Natural killer cell treated with Interleukin-12 subunit alpha and Interleukin-12 subunit beta and Interleukin-15 and Interleukin-18, amount 100 ng/mL, for 72 hours (primary cell): Measurements from ENCODE around the gene SEC23IP. TPM values are rescaled to one million over a fixed set of nuclear protein-coding genes. Genes with fewer than 3 reads are reported as not detected.

ENCODE experiments used
- ATAC-seq, 2 donors: fragments of 150-1000 bp; cut with Tn5 transposase in 1 of 2; sonication (Bioruptor Pico), chemical (Tn5 transposase) in 1 of 2; 2 replicates each; pipeline ENCODE4 v1.10.0; 2021
- DNase-seq: peaks from one replicate; pipeline ENCODE4 v3.0.0; 2022; ENCODE audit warnings: low spot score
- H3K27ac Mint-ChIP-seq, 2 donors: 1 replicate in 1 of 2; 2 replicates in 1 of 2; pipeline ENCODE4 v1.8.0; 2022; ENCODE audit warnings: mixed read lengths in 2 of 2, mild to moderate bottlenecking in 1 of 2, moderate library complexity in 1 of 2
- H3K27me3 Mint-ChIP-seq, 2 donors: 1 replicate in 1 of 2; 2 replicates in 1 of 2; pipeline ENCODE4 v1.8.0; 2022; ENCODE audit warnings: mixed read lengths in 2 of 2
- H3K36me3 Mint-ChIP-seq: one replicate; pipeline ENCODE4 v1.8.0; 2022; ENCODE audit warnings: mixed read lengths
- H3K4me1 Mint-ChIP-seq, 2 donors: 1 replicate in 1 of 2; 2 replicates in 1 of 2; pipeline ENCODE4 v1.8.0; 2022; ENCODE audit warnings: low read depth in 2 of 2, mixed read lengths in 2 of 2, mild to moderate bottlenecking in 1 of 2
- H3K4me3 Mint-ChIP-seq: one replicate; pipeline ENCODE4 v1.8.0; 2022; ENCODE audit warnings: mixed read lengths
- H3K9me3 Mint-ChIP-seq: 2 replicates; pipeline ENCODE4 v1.8.0; 2022; ENCODE audit warnings: mixed read lengths
- total RNA-seq, 2 donors: library from RNA; stranded (reverse); gene quantifications; one replicate each; pipeline ENCODE4 v1.2.3, GENCODE V29; 2022

SEC23IP gene
- total RNA-seq, 2 donors from 2014 or later, result 77.7 to 98.7 TPM

GRCh38 chr10:119931871-119932270 is 39.3 kb downstream of the SEC23IP start:
- Mint-ChIP-seq H3K4me1 (no peaks in the 10 kb centered on the region), H3K27me3 (no peaks in the 10 kb centered on the region), H3K9me3 (no peaks in the 10 kb centered on the region), H3K4me3 (no peak overlapping the region), H3K36me3 (peaks cover 36% of the 10 kb centered on the region), H3K27ac (no peak overlapping the region)
- DNase-seq (no peak), ATAC-seq (no peak)

DNA sequence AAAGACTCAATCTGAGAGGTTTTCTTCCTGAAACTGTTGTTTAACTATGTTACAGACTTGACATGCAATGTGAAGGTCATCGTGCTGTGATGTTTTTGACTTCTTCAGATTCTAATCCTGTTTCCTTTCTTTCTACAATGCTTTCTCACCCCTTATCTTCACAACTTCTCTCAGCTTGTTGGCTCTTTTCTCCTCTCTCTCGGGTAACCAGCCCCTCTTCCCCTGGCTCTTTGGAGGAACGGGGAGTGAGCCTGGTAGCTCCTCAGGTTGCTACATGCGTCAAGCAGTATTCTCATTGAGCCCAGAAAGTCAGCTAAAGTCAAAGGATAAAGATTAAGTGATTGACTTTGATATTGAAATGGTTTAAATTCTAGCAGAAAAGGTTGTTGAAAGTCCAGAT is 40.1 kb downstream of the SEC23IP start:
- DNase-seq (no peak), ATAC-seq (no peak)
- H3K27ac Mint-ChIP-seq, result no peak overlapping the region
- no peaks in the 10 kb centered on the region for H3K27me3 Mint-ChIP-seq
- H3K36me3 Mint-ChIP-seq, result peaks cover 30% of the 10 kb centered on the region
- no peaks in the 10 kb centered on the region for H3K9me3 Mint-ChIP-seq
- H3K4me3 Mint-ChIP-seq, result no peak overlapping the region
- no peaks in the 10 kb centered on the region for H3K4me1 Mint-ChIP-seq

DNA sequence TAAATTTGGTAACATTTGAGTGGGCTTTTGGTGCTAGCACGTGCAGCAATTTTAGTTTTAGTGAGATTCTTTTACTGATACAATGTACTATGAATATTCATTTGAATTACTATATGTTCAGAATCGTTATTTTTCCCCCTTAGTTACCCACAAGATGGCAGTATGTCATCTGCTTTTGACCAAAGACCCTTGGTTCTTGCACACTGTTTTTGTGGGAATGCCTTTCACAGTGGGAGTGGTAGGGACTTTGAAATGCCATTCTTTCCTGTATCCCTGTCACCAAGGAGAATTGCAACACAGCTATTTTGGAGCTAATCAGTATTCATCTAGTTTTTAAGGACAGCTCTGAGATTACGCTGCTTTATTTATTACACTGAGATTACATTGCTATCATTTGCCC is 40.6 kb downstream of the SEC23IP start:
- DNase-seq (no peak), ATAC-seq (no peak)
- Mint-ChIP-seq H3K27ac (no peak overlapping the region), H3K27me3 (no peaks in the 10 kb centered on the region), H3K36me3 (peaks cover 29% of the 10 kb centered on the region), H3K9me3 (no peaks in the 10 kb centered on the region), H3K4me3 (no peak overlapping the region), H3K4me1 (peaks cover 0 to 2% of the 10 kb centered on the region in 2 donors)

DNA sequence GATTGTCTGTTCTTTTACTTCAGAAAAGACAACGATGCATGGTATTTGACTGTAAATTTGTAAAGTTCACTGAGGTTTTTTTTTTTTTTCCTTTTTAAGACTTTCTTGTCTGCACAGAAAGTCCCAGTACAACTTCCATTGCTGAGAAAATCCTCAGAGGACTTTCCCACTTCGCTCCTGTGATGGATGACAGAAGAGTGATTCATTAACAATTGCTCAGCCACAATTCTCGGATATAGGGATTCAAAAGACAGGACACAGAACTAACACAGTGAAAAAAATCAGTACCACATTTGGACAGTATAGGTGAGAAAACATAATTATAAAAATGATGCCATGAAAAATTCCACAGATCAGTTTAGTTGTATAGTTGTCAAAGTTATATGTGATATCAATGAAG is 48.0 kb downstream of the SEC23IP start:
- Mint-ChIP-seq H3K27ac (no peak overlapping the region), H3K36me3 (peaks cover 19% of the 10 kb centered on the region), H3K9me3 (no peaks in the 10 kb centered on the region), H3K4me1 (peaks cover 0 to 8% of the 10 kb centered on the region in 2 donors), H3K27me3 (no peaks in the 10 kb centered on the region), H3K4me3 (no peak overlapping the region)
- DNase-seq, result no peak
- no peak for ATAC-seq

DNA sequence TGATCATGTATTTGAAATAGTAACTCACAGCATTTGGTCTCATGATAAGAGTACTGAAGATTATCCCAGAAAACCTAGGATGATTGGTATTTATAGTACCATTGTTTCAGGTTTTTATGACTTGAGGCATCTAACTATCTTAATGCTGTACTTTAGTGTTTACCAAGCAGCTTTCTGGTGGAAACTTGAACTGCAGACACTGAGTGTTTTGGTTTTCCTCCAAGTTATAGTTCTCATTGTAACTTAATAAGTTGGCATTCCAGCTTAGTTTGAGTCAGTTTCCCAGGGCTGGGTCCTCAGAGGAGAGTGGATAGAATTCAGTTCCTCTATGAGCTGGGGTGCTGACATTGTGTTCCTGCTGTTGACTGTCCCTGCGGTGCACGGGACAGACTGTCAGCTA is 50.4 kb downstream of the SEC23IP start:
- no peak overlapping the region for H3K4me3 Mint-ChIP-seq
- peaks cover 0 to 12% of the 10 kb centered on the region in 2 donors for H3K4me1 Mint-ChIP-seq
- no peaks in the 10 kb centered on the region for H3K27me3 Mint-ChIP-seq
- H3K27ac Mint-ChIP-seq, result no peak overlapping the region
- no peak for ATAC-seq
- DNase-seq, result no peak
- H3K9me3 Mint-ChIP-seq, result no peaks in the 10 kb centered on the region
- peaks cover 17% of the 10 kb centered on the region for H3K36me3 Mint-ChIP-seq

DNA sequence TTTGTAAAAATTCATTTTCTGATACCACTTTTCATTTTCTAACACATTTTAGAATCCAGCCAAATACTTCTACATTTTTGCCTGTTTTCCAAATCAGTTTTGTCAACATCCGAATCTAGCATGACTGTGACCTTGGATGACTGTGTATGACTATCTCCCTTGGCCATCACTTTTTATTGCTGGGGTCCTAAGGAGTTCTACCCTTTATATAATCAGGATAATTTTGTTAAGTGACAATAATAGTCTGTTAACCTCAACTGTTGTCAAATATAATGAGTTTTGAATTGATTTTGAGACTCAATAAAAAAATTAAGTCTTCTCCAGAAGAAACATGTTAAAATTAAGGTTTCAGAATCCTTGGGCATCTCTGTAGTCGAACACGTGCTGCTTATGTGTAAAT is 53.3 kb downstream of the SEC23IP start:
- no peaks in the 10 kb centered on the region for H3K9me3 Mint-ChIP-seq
- H3K4me3 Mint-ChIP-seq, result no peak overlapping the region
- H3K27ac Mint-ChIP-seq, result no peak overlapping the region
- ATAC-seq (no peak), DNase-seq (no peak)
- H3K27me3 Mint-ChIP-seq, result no peaks in the 10 kb centered on the region
- H3K36me3 Mint-ChIP-seq, result peaks cover 10% of the 10 kb centered on the region
- H3K4me1 Mint-ChIP-seq, result peaks cover 0 to 4% of the 10 kb centered on the region in 2 donors

DNA sequence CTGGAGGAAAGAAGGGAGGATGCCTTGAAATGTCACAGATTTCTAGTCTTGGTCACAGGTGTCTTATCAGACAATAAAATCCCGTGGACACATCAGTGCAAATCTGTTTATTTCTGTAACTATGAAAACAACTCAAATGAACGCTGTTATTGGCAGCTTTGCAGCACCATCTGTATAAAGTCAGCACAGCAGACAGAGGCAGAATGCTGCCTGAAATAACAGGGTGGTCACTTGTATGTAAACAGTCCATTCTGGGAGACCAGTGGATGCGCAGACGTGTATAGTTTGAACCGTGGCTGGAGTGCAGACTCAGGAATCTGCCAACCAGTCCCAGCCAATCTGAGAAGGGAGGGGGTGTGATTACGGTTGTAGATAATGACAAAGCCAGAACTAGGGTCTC is 54.8 kb downstream of the SEC23IP start:
- H3K36me3 Mint-ChIP-seq, result peaks cover 6% of the 10 kb centered on the region
- H3K4me3 Mint-ChIP-seq, result no peak overlapping the region
- H3K4me1 Mint-ChIP-seq, result peaks cover 0 to 4% of the 10 kb centered on the region in 2 donors
- H3K27me3 Mint-ChIP-seq, result no peaks in the 10 kb centered on the region
- no peak overlapping the region for H3K27ac Mint-ChIP-seq
- DNase-seq (no peak), ATAC-seq (no peak)
- no peaks in the 10 kb centered on the region for H3K9me3 Mint-ChIP-seq

- no peaks in the 10 kb centered on the region for H3K36me3 Mint-ChIP-seq
- no peak overlapping the region for H3K4me3 Mint-ChIP-seq
- ATAC-seq (no peak), DNase-seq (no peak)
- no peak overlapping the region for H3K27ac Mint-ChIP-seq
- no peaks in the 10 kb centered on the region for H3K9me3 Mint-ChIP-seq
- H3K4me1 Mint-ChIP-seq, result no peaks in the 10 kb centered on the region
- peaks cover 8 to 16% of the 10 kb centered on the region in 2 donors for H3K27me3 Mint-ChIP-seq
Measured at GRCh38 chr10:119957451-119957850, 64.9 kb downstream of the SEC23IP start.

- peaks cover 8% of the 10 kb centered on the region for H3K9me3 Mint-ChIP-seq
- ATAC-seq (no peak), DNase-seq (no peak)
- H3K4me3 Mint-ChIP-seq, result no peak overlapping the region
- H3K36me3 Mint-ChIP-seq, result peaks cover 13% of the 10 kb centered on the region
- no peak overlapping the region for H3K27ac Mint-ChIP-seq
- no peaks in the 10 kb centered on the region for H3K4me1 Mint-ChIP-seq
- H3K27me3 Mint-ChIP-seq, result peaks cover 24 to 28% of the 10 kb centered on the region in 2 donors
Measured at GRCh38 chr10:119962837-119963236, 70.3 kb downstream of the SEC23IP start.

DNA sequence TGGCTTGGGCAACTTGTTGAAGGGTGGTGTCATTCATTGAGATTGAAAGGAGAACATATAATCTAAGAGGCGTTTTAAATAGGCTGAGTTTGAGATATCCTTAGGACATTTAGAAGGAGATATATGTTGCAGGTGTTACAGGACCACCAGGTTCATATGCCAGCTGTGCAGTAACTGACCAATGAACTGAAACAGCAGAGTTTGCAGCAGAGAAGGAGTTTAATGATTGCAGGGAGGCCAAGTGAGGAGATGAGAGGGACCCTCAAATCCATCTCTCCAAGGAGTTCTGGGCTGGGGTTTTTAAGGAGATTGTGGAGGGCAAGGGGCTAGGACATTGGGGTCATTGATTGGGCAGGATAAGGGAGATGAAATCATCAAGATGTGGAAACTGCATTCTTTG is 74.5 kb downstream of the SEC23IP start:
- no peaks in the 10 kb centered on the region for H3K4me1 Mint-ChIP-seq
- H3K27me3 Mint-ChIP-seq, result peaks cover 25 to 26% of the 10 kb centered on the region in 2 donors
- H3K4me3 Mint-ChIP-seq, result no peak overlapping the region
- peaks cover 8% of the 10 kb centered on the region for H3K9me3 Mint-ChIP-seq
- ATAC-seq (no peak), DNase-seq (no peak)
- H3K27ac Mint-ChIP-seq, result no peak overlapping the region
- H3K36me3 Mint-ChIP-seq, result peaks cover 13% of the 10 kb centered on the region

DNA sequence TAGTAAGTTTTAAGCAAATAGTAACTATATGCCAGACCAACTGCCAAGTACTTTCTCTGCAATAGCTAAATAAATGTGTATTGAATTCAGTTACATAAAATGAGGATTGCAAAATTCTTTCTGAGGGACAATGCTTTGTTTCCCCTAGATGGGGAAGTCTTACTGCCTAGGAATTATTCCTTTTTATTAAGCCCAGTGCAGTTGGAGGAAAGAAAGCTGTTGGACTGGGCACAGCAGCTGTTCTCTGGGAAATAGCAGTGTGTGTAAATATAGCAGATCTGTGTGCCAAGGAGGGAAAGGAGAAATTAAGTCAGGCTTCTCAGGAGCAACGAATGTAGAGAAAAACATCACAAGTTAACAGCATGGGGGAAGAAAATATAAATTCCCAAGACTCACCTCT is 77.1 kb downstream of the SEC23IP start:
- H3K9me3 Mint-ChIP-seq, result peaks cover 8% of the 10 kb centered on the region
- H3K27ac Mint-ChIP-seq, result no peak overlapping the region
- no peak for DNase-seq
- H3K27me3 Mint-ChIP-seq, result peaks cover 17 to 21% of the 10 kb centered on the region in 2 donors
- no peaks in the 10 kb centered on the region for H3K4me1 Mint-ChIP-seq
- peaks cover 13% of the 10 kb centered on the region for H3K36me3 Mint-ChIP-seq
- H3K4me3 Mint-ChIP-seq, result no peak overlapping the region
- ATAC-seq, result no peak

DNA sequence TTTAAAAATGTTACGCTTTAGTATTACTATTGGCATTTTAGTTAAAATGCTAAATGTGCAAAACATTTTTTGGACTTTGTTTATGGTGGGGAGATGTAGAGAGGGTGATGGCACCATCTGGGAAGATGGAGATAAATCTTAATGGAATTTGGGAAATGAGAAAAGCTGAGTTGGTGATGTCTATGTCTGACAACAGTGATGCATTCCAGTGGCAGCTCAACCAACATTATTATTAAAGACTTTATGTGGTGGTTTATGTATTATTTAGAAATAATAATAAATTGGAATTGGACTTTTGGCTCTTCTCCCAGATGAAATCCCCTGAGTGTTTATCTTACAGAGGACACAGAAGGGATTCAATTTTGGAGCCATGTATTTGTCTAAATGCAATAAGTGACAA is 77.6 kb downstream of the SEC23IP start:
- Mint-ChIP-seq H3K9me3 (peaks cover 8% of the 10 kb centered on the region), H3K36me3 (peaks cover 13% of the 10 kb centered on the region), H3K4me3 (no peak overlapping the region), H3K4me1 (no peaks in the 10 kb centered on the region), H3K27me3 (peaks cover 15 to 21% of the 10 kb centered on the region in 2 donors), H3K27ac (no peak overlapping the region)
- DNase-seq (no peak), ATAC-seq (no peak)

DNA sequence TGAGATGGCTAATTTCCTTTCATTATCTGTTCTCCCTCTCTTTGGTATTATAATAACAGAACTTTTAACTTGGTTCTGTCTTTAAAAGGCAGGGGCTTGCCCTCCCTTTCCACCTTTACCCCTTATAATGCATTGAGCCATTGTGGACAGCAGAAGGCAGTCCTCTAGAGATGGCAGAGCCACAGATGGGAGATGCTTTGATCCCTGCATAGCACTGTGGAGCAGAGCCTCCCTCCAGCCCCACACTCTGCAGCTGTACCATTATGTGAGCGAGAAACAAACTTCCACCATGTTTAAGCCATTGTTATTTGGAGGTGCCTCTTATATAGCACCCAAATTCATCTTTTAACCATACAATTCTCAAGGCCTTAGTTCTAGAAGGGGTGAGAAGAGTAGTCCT is 78.4 kb downstream of the SEC23IP start:
- DNase-seq (no peak), ATAC-seq (no peak)
- peaks cover 8% of the 10 kb centered on the region for H3K9me3 Mint-ChIP-seq
- peaks cover 13% of the 10 kb centered on the region for H3K36me3 Mint-ChIP-seq
- H3K4me3 Mint-ChIP-seq, result no peak overlapping the region
- no peaks in the 10 kb centered on the region for H3K4me1 Mint-ChIP-seq
- no peak overlapping the region for H3K27ac Mint-ChIP-seq
- peaks cover 15 to 21% of the 10 kb centered on the region in 2 donors for H3K27me3 Mint-ChIP-seq

DNA sequence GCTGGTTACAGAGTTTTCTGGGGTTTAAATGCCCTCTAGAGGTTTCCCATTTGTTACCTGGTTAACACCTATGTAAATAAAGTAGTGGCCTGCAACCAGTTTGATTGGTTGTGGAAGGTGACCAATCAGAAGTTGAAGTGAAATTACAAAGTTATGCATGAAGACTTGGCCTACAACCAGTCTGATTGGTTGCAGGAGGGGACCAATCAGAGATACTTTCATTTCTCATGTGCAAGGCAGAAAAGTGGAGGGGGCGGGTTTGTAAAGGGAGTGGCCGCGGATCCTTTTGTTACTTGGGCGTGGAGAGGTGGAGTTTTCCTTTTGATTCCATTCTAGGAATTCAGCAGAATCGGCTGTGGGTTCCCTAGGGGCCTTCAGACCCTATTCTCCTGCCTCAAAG is 80.8 kb downstream of the SEC23IP start:
- ATAC-seq (no peak), DNase-seq (no peak)
- Mint-ChIP-seq H3K27me3 (peaks cover 13 to 30% of the 10 kb centered on the region in 2 donors), H3K9me3 (no peaks in the 10 kb centered on the region), H3K27ac (no peak overlapping the region), H3K4me3 (no peak overlapping the region), H3K4me1 (no peaks in the 10 kb centered on the region), H3K36me3 (no peaks in the 10 kb centered on the region)

DNA sequence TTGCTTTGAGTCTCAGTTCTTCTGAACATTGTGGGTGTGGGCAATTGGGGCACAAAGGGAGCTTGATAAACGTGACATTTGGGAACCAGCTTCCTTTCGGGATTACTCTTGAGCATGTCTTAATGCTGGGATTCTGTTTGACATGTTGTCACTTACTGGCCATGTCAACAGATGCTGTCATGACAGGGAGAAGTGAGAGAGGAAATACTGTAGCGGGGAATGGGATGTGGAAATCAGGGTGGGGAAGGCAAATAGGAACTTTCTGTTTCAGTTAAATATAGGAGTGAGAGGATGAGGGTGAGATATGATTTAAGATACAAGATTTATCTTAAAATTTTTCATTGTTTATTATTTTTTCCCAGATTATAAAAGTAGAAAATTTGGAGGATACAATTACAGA is 83.9 kb downstream of the SEC23IP start:
- no peaks in the 10 kb centered on the region for H3K9me3 Mint-ChIP-seq
- no peaks in the 10 kb centered on the region for H3K36me3 Mint-ChIP-seq
- no peaks in the 10 kb centered on the region for H3K4me1 Mint-ChIP-seq

More for the DNA sequence above, 83.9 kb downstream of the SEC23IP start:
- ATAC-seq, result no peak
- Mint-ChIP-seq H3K27me3 (peaks cover 11 to 28% of the 10 kb centered on the region in 2 donors), H3K4me3 (no peak overlapping the region), H3K27ac (no peak overlapping the region)
- DNase-seq, result no peak
